Measurements from ENCODE around the gene ODAD3.
"Not testable (repeated sequence)": the region's sequence is repeated elsewhere in the genome, so short reads cannot be mapped to it uniquely, and the experiment has no call there.

ODAD3 gene

DNA sequence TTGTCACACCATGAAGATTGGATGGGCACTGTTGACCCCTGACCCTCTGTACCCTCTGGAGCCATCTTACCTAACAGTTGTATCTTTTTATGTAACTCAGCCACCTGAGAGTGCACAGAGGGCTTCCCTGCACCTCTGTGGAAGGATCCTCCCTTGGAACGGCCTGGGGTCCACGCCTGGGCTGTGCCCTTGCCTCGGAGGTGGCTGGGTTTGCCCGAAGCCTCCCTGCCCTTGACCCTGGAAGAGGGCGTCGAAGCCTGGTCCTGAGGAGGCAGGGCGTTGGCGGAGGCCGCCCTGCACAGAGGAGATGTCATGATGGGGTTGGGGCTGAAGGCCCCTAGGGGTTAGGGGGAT lies 241 bp downstream of the ODAD3 start:
- DNase-seq = no peak

DNA sequence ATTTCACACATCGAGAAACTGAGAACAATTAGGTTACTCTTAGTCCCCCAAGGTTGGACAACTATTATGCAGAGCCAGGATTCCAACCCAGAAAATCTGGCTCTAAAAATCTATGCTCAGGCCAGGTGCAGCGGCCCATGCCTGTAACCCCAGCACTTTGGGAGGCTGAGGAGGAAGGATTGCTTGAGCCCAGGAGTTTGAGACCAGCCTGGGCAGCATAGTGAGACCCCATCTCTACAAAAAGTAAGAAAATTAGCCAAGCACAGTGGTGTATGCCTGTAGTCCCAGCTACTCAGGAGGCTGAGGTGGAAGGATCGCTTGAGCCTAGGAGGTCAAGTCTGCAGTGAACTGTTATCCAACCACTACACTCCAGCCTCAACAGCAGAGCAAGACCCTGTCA lies 1.4 kb downstream of the ODAD3 start:
- DNase-seq = not testable (repeated sequence)

- no peak for DNase-seq
These were observed 8.3 kb downstream of the ODAD3 start for GRCh38 chr19:11426656-11427055.

- no peak for DNase-seq
These were observed 9.0 kb downstream of the ODAD3 start for GRCh38 chr19:11425719-11426457.

GRCh38 chr19:11423791-11424181 lies 11.1 kb downstream of the ODAD3 start:
- DNase-seq = no peak

DNA sequence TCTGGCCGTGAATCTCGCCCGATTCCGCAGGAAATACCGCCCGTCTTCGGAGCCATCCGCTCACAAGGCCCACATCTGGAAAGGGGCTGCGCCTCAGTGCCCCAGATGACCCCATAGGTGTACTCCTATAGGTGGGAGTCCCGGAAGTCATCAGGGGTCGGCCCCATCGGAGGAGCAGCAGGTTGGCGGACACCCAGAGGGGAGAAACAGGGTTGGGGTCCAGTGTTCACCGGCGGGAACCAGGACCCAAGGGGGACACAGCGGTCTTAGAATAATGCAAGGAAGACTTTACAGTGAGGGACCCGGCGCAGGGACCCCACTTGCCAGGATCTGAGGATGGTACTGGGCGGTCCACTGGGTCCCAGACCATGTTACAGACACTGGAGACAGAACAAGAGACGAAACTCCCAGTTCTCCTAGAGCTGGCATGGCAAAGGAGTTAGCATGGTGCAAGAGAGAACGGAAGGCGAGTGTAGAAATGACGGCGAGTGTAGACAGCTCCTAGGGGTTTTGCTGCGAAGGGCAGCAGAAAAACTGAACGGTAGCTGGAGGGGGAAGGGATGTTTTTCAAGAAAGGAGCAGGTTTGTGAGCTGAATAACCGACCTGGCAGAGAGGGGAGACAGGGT lies 11.6 kb downstream of the ODAD3 start:
- DNase-seq = no peak

DNA sequence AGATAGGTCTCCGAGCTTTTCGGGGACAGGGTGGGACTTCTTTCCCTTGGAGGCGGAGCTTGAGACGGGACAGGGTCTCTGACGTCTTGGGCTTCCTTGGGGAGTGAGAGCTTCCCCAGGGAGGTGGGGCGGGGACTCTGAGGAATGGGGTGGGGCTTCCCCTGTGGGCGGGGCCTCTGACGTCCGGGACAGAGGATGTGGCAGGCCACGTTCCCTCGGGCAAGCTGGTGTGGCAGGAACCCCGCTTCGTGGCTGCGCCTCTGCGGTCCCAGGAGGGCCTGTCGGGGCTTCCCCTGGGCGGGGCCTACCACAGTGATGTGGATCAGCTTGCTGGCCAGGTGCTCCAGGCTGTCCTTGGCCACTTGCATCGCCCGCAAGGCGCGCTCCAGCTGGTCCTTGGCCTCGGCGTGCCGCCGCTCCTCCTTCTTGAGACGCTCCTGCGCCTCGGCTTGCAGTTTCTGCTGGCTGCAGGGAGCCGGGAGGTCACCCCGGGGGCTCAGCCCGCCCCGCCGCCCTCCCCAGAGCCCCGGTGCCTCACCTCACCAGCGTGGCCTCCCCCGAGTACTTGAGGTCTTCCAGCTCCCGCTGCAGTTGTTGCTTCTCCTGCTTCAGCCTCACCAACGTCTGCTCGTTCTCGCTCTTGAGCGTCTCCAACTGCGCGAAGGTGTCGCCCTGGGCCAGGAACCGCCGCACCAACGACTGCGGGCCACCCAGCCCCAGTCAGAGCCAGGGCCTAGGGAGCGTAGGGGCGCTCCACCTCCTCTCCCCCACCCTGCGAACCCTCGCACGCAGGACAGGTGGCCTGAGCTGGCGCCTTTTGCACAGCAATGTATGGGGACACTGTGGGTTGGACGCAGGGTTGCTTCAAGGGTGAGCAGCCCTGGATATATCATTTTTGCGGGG lies 12.5 kb downstream of the ODAD3 start:
- DNase-seq = no peak

- no peak for DNase-seq
These were observed 13.4 kb downstream of the ODAD3 start for GRCh38 chr19:11421371-11422098.

DNA sequence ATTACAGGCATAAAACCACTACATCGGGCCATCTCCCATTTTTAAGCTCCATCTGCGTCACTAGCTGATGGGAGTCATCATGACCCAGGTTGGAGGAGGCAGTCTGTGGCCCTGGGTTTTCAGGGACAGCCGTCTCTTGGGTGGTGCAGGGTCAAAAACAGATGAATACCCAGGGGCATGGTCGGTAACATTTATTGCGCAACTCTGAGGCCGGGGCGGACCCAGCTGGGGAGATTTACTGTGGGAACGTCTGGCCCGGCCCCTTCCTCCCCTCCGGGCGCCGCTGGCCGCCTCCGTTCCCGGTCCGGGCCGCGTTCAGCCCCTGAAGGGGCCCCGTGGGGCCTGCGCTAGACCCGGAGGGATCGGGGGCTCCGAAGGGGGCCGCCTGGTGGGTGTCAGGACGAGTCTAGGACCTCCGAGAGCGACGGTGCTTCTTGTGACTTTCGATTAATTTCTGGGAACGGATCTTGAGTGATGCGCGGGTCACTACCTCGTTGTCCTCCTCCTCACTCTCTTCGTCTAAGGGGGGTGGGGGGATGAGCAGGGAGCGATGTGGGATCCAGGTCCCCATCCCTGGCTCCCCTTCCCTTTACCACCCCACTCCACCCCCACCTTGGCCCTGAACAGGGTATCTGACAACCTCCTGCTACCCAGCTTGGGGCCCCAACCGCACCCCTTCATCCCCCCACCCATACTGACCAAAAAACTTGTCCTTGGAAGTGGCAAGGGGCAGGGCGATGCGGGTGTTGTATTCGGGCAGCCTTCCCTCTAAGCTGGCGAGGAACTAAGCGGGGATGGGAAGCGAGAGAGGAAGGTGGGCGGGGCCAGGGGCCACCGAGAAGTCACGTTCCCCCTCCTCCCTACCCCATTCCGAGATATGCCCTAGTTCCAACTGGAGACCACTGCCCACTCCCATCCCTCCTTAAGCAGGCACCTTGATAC lies 14.2 kb downstream of the ODAD3 start:
- DNase-seq = no peak

- no peak for DNase-seq
These were observed 16.1 kb downstream of the ODAD3 start, which contains the start of gene RGL3 for GRCh38 chr19:11418549-11419506. Gene RGL3, minus strand, starts transcription at chr19:11419314. Its CDS starts 36 bp downstream, at chr19:11419278.

DNA sequence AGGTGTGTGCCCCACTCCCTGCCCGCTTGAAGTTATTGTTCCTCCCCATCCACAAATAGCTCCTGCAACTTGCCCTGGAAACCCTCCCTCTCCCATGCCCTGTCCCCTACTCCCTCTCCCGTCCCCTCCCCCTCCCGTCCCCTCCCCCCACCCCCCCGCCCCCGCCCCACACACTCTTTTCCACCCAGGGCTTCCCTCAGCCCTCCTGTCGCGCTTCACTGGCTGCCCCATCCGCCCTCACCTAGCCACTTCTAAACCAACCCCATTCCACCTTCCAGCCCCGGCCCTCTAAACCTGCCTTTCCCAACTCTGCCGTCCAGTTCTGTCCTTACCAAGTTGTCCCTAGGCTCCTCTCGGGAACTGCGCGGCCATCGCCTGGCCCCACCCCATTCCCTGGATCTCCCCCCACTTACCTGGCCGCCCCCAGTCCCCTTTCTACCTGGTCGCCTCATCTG lies 16.8 kb downstream of the ODAD3 start:
- DNase-seq = no peak

DNA sequence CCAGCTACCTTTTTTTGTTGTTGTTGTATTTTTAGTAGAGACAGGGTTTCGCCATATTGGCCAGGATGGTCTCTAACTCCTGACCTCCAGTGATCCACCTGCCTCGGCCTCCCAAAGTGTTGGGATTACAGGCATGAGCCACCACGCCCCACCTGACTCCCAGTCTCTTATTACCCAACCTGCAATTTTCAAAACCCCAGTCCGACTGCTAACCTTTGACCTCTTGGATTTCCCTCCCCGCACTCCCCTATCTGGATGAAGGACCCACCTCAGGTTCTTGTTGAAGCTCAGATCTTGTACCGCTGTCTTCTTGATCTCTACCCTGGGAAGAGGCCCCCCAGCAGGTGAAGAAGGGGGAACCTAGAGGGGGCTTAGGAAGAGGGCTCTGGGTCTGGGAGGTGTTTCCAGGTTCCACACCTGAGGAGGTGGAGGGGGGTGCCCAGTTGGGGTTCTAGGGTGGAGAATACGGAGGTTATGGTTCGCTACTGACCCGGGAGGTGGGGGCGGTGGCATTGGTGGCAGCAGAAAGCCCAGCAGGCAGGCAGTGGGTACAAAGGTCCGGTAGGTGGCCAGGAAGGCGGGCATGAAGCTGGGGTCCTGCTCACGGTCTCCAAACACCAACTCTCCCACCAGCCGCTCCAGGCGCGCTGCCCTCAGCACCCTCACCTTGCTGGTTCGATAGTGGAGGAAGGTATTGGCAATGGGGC lies 18.4 kb downstream of the ODAD3 start:
- no peak for DNase-seq

DNA sequence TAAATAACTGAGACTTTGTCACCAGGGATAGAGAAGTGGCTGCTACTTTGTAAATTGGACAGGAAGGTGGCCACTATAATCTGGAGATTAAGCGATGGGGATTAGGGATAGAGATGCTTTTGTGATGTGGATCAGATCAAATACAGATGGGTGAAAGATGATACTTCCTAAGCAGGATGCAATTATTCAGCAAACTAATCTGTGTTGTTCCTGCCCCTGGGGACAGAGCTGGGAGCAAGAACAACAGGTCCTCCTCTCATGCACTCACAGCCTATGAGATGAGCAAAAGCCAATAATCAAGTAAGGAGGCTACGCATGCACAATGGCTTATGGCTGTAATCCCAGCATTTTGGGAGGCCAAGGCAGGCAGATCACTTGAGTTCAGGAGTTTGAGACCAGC lies 20.4 kb downstream of the ODAD3 start:
- no peak for DNase-seq

GRCh38 chr19:11410682-11411081 lies 24.2 kb downstream of the ODAD3 start:
- no peak for DNase-seq

GRCh38 chr19:11408591-11408990 lies 26.3 kb downstream of the ODAD3 start:
- no peak for DNase-seq

- not testable (repeated sequence) for DNase-seq
These were observed 28.2 kb downstream of the ODAD3 start for GRCh38 chr19:11406703-11407236.

- DNase-seq = no peak
These were observed 28.9 kb downstream of the ODAD3 start for GRCh38 chr19:11405846-11406643.

DNA sequence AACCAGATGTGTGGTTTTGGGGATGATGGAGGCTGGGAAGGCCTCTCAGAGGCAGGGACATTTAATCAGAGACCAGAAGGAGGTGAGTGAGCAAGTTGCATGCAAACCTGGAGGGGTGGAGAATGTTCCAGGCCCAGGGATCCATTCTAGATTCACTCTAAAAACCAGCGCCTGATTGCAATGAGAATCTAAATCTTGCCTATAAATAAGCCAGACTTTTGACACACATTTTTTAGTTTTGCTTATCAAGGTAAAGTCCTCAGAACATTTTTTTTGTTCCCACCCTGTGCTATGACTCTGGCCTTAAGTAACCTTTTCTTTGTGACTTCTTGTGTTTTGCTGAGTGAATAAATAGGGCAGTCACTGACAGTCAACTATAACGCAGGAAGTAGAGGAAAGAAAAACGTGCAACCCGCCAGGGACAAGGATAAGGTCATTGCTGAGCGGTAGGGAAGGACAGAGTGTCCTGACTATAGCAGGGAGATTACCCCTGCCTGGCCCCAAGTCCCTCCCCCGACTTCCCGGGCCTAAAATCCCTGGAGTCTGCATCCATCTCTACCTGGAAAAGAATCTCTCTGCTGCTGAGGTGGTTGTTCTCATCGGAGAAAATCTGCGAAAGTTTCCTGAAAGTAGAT lies 30.2 kb downstream of the ODAD3 start:
- DNase-seq = no peak

Measured in SIG-M5 (cell line).